ENCODE measurements around the gene KCNK17. TPM values are rescaled to one million over a fixed set of nuclear protein-coding genes. Genes with fewer than 3 reads are reported as not detected.

The KCNK17 gene
- total and polyA plus RNA-seq, 8 donors = 0.15 to 1.1 (median 0.57) TPM; not detected in 4

DNA sequence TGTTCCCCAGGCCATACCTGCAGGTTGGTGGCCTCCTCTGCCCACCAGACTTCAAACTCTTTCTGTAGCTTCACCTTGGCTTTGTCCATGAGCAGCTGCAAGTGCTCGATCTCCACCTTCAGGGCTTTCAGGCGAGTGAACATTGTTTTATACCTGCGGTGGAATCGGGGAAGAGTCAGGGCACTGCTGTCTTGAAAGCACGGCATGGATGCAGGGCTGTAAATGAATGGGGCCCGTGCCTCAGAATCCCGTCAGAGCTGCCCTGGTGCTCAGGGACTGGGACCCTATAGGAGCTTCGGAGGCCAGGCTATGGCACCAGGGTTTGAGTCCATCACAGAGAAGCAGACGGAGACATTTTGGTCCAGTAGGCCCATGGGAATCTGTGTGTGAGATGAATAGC, 46.2 kb upstream of the KCNK17 start:
- H3K36me3 ChIP-seq = no peaks in the 10 kb centered on the region
- no peaks in the 10 kb centered on the region for H3K9me3 ChIP-seq
- peaks cover 0 to 14% (median 11%) of the 10 kb centered on the region in 4 donors for H3K4me1 ChIP-seq
- H3K27ac ChIP-seq = no peak overlapping the region
- H3K27me3 ChIP-seq = peaks cover 0 to 4% (median 0%) of the 10 kb centered on the region in 3 donors
- DNase-seq = no peak
- TF ChIP-seq POLR2A (IDR thresholded peaks at IDR 0.05) = no peak
- TF ChIP-seq CTCF (IDR thresholded peaks at IDR 0.05) = no peak
- no peak for TF ChIP-seq POLR2AphosphoS5 (IDR thresholded peaks at IDR 0.05)
- no peak for TF ChIP-seq EP300 (IDR thresholded peaks at IDR 0.05)
- 82 to 96% (median 88%) methylated on average over 9 of the region's 9 CpGs for WGBS, 5 donors
- intact Hi-C loops (cut with DNase I; ENCODE audit: low total_unique reads) = no loop called here
- H3K4me3 ChIP-seq = no peak overlapping the region

DNA sequence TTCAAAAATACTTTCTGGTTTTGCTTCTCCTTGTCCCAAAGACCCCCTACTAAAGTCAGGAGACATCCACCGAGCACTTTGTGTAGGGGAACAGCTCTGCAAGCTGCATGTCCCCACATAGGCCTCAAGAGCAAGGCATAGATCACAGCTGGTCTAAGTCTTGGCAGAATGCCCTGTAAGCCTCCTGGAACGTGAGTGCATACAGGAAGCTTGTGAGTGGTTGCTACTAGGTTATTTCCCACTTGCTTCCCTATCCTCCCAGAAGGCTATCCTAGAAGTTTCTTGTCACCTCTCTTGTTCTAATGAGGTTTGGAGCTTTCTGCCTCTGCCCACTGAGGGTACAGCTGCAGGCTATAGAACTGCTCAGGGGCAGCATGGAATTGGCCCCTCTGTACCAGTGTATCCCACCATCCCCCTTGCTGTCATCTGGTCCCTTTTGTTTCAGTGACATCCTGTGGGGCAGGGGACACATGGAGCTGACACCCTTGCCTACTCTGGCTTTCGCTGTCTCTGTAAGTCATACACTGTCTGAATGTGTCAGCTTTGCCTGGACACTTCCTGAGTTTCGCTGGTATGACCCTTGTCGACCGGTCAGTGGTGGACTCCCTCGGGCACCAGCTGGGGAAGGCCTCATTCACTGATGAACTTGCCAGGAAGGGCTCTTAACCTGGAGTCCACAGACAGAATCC, 43.9 kb upstream of the KCNK17 start:
- no peaks in the 10 kb centered on the region for H3K36me3 ChIP-seq
- 54 to 67% (median 64%) methylated on average over 7 of the region's 7 CpGs for WGBS, 5 donors

DNA sequence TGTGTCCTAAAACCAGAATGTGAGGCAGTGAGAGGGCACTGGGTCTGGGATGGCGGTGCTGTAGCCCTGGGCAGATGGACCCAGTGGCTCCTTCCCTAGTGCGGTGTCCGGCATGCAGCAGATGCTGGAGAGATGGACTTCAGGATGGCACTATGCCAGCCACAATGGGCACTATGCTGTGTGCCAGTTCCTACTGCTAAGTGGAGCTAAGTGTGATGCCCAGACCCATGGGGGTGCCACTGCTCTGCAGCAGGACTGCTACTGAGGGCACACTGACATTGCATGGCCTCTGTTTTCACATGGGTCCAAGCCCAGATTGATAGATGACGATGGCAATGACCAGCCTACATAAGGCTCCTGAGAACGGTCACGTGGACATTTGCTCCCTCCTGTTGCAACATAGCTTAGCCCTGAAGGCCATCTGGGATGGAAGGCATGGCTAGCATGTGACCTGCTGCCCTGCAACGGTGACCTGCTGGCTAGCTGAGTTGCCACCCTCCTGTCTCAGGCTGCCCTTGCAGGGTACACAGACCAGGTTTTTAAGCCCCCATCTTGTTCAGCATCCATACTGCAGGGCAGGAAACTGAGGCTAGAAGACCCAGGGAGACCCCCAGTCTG, 39.6 kb upstream of the KCNK17 start:
- no peak overlapping the region for H3K4me3 ChIP-seq
- no peaks in the 10 kb centered on the region for H3K9me3 ChIP-seq
- H3K4me1 ChIP-seq = peaks cover 0 to 6% (median 2%) of the 10 kb centered on the region in 4 donors
- no peak for TF ChIP-seq POLR2AphosphoS5 (IDR thresholded peaks at IDR 0.05)
- no peak for TF ChIP-seq POLR2A (IDR thresholded peaks at IDR 0.05)
- no peak for TF ChIP-seq CTCF (IDR thresholded peaks at IDR 0.05)
- TF ChIP-seq EP300 (IDR thresholded peaks at IDR 0.05) = no peak
- H3K27me3 ChIP-seq = no peaks in the 10 kb centered on the region
- H3K36me3 ChIP-seq = no peaks in the 10 kb centered on the region
- intact Hi-C loops (cut with DNase I; ENCODE audit: low total_unique reads) = no loop called here
- no peak overlapping the region for H3K27ac ChIP-seq
- WGBS, 5 donors = 90 to 96% (median 92%) methylated on average over 6 to 7 of the region's 7 CpGs
- no peak for DNase-seq

More for the DNA sequence above, 43.9 kb upstream of the KCNK17 start:
- Histone ChIP-seq H3K9me3 (no peaks in the 10 kb centered on the region), H3K4me3 (no peak overlapping the region), H3K27me3 (peaks cover 0 to 4% (median 0%) of the 10 kb centered on the region in 3 donors), H3K27ac (no peak overlapping the region), H3K4me1 (peaks cover 0 to 14% (median 11%) of the 10 kb centered on the region in 4 donors)
- intact Hi-C loops (cut with DNase I; ENCODE audit: low total_unique reads) = no loop called here
- TF ChIP-seq POLR2AphosphoS5 (IDR thresholded peaks at IDR 0.05) = no peak
- no peak for TF ChIP-seq CTCF (IDR thresholded peaks at IDR 0.05)
- no peak for TF ChIP-seq POLR2A (IDR thresholded peaks at IDR 0.05)
- no peak for TF ChIP-seq EP300 (IDR thresholded peaks at IDR 0.05)
- DNase-seq = peak; percentile 67 to 92

DNA sequence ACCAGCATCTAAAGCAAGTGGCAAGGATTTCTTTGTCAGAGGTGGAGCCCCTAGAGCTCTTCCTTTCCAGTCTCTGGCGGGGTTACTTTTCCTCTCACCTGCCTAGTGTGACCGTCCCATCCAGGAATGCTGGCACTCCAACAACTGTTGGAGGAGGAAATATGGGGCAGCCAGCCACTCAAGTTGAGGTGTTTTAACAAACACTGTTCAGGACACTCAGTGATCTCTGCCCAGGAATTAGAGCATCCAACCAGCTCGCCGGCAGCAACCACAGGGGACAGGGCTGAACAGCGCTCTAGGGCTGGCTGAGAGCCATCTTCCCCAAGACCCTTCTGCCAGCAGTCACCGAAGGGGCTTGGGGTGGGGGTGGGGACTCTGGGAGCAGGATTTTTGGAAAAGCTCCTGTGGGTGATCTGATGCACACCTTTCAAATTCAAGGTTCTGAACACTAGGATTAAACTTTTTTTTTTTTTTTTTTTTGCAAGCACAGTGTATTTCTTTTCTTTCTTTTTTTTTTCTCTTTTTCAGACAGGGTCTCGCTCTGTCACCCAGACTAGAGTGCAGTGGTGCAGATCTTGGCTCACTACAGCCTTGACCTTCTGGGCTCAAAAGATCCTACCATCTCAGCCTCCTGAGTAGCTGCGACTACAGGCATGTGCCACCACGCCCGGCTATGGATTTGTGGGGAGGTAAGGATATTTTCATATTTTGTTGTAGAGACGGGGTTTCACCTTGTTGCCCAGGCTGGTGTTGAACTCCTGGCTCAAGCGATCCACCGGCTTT, 36.7 kb upstream of the KCNK17 start:
- intact Hi-C loops (cut with DNase I; ENCODE audit: low total_unique reads) = no loop called here
- no peaks in the 10 kb centered on the region for H3K27me3 ChIP-seq
- 86 to 91% (median 90%) methylated on average over 13 of the region's 13 CpGs for WGBS, 5 donors
- H3K27ac ChIP-seq = no peak overlapping the region
- H3K9me3 ChIP-seq = no peaks in the 10 kb centered on the region
- DNase-seq = no peak
- H3K4me3 ChIP-seq = no peak overlapping the region
- TF ChIP-seq EP300 (IDR thresholded peaks at IDR 0.05) (no peak), POLR2A (IDR thresholded peaks at IDR 0.05) (no peak), CTCF (IDR thresholded peaks at IDR 0.05) (no peak), POLR2AphosphoS5 (IDR thresholded peaks at IDR 0.05) (no peak)
- no peaks in the 10 kb centered on the region for H3K36me3 ChIP-seq
- H3K4me1 ChIP-seq = no peaks in the 10 kb centered on the region

Measured in stomach (tissue), 9 donors.